Measurements from ENCODE around the gene ADAMTS17. TPM values are rescaled to one million over a fixed set of nuclear protein-coding genes. Genes with fewer than 3 reads are reported as not detected.
A peak's percentile ranks its signal among the peaks of the same experiment; 100 is the strongest.

The ADAMTS17 gene
- total RNA-seq, 4 donors from 2014 or later: 5.0 to 16.2 (median 11.6) TPM

DNA sequence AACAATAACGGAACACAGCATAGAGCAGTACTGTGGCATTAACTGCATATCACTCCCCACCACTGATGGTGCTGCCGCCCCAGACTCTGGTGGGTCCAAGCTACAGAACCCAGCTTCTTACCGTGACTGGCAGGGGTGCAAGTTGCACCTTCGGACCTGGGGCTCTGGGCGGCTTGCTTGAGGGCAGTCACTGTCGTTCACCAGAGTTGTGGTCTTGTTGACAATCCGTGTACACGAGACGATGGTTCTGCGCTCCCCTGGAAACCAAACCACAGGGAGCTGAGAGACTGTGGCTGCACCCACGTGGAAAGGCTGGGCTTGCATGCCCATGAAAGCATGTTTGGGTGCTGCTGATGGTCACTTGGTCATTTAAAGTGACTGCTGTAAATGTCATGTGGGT is 293.0 kb downstream of the ADAMTS17 start:
- intact Hi-C loops (cut with DNase I; ENCODE audit: low total_unique reads): no loop called here
- no peaks in the 10 kb centered on the region for H3K9me3 ChIP-seq
- in situ Hi-C loops (cut with MboI; ENCODE audit: low sequenced_read_pairs in 4 of 4): no loop called here
- TF ChIP-seq, protein P1, sequence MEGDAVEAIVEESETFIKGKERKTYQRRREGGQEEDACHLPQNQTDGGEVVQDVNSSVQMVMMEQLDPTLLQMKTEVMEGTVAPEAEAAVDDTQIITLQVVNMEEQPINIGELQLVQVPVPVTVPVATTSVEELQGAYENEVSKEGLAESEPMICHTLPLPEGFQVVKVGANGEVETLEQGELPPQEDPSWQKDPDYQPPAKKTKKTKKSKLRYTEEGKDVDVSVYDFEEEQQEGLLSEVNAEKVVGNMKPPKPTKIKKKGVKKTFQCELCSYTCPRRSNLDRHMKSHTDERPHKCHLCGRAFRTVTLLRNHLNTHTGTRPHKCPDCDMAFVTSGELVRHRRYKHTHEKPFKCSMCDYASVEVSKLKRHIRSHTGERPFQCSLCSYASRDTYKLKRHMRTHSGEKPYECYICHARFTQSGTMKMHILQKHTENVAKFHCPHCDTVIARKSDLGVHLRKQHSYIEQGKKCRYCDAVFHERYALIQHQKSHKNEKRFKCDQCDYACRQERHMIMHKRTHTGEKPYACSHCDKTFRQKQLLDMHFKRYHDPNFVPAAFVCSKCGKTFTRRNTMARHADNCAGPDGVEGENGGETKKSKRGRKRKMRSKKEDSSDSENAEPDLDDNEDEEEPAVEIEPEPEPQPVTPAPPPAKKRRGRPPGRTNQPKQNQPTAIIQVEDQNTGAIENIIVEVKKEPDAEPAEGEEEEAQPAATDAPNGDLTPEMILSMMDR (IDR thresholded peaks at IDR 0.05 in 4 of 5, conservative IDR thresholded peaks at IDR 0.05 in 1 of 5): no peak
- no peak for TF ChIP-seq POLR2A (IDR thresholded peaks at IDR 0.05)
- no peaks in the 10 kb centered on the region for H3K27me3 ChIP-seq
- no peak for DNase-seq
- no peaks in the 10 kb centered on the region for H3K36me3 ChIP-seq
- no peak overlapping the region for H3K4me3 ChIP-seq
- no peak for ATAC-seq
- H3K27ac ChIP-seq: no peak overlapping the region
- H3K4me1 ChIP-seq: peaks cover 5 to 6% of the 10 kb centered on the region in 2 donors

DNA sequence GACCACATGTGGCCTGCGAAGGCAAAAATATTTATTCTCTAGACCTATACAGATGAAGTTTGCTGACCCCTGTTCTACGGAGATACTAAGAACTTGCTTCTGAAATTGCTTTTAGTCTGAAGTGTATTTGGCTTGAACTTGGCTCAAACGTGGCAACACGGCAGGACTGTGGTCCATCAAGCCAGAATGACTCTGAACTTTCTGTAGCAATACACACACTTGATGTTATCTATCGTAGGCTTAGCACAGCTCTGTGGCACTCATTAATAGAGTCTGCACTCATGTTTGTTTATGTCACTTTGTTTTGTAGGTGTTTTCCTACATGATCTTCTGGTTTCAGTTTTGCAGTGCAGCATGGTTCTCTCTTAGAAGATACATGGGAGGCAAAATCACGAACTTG is 298.1 kb downstream of the ADAMTS17 start:
- Histone ChIP-seq H3K4me3 (peak overlapping the region in 3 of 4 donors; percentile 16 to 30 (median 19)), H3K27ac (peak overlapping the region; percentile 48 to 87 (median 74)), H3K9me3 (no peaks in the 10 kb centered on the region), H3K4me1 (peaks cover 21 to 23% of the 10 kb centered on the region in 2 donors), H3K27me3 (no peaks in the 10 kb centered on the region), H3K36me3 (no peaks in the 10 kb centered on the region)
- DNase-seq: no peak
- intact Hi-C loops (cut with DNase I; ENCODE audit: low total_unique reads): no loop called here
- TF ChIP-seq, protein P1 (IDR thresholded peaks at IDR 0.05 in 4 of 5, conservative IDR thresholded peaks at IDR 0.05 in 1 of 5): no peak
- TF ChIP-seq POLR2A (IDR thresholded peaks at IDR 0.05): no peak
- in situ Hi-C loops (cut with MboI; ENCODE audit: low sequenced_read_pairs in 4 of 4): no loop called here
- ATAC-seq: peak; percentile 31 to 63

DNA sequence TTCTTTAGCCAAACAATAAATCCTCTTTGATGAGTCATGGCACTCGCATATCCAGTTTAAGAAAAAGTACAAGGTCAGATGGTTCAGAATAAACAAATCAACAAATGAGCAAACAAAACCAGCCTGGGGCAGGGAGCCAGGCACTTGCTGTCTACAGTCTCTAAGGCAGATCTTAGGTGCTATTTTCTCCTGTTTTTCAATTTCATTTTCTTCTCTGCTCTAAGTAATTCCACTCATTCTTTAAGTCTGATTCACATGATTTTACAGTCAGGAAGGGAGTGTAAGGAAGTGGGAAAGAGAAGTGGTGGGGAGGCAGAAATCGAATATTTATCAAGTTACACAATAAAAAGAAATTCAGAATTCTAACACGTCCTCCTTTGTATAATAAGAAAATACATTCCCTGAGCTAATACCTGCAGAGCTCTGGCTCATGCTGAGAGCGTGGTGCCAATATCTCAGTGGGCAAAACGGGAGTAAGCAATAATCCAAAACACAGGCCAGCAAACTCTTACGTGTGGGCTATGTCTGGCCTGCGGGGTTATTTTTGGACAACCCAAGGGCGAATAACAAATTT is 298.6 kb downstream of the ADAMTS17 start:
- TF ChIP-seq, protein P1 (IDR thresholded peaks at IDR 0.05 in 4 of 5, conservative IDR thresholded peaks at IDR 0.05 in 1 of 5): no peak
- TF ChIP-seq POLR2A (IDR thresholded peaks at IDR 0.05): peak in 1 of 2 donors; percentile 2
- peak overlapping the region; percentile 48 to 87 (median 74) for H3K27ac ChIP-seq
- H3K36me3 ChIP-seq: no peaks in the 10 kb centered on the region
- intact Hi-C loops (cut with DNase I; ENCODE audit: low total_unique reads): no loop called here
- peaks cover 21 to 23% of the 10 kb centered on the region in 2 donors for H3K4me1 ChIP-seq
- H3K27me3 ChIP-seq: no peaks in the 10 kb centered on the region
- ATAC-seq (peak; percentile 93 to 95), DNase-seq (peak; percentile 65 to 71)
- peak overlapping the region; percentile 16 to 35 (median 24) for H3K4me3 ChIP-seq
- H3K9me3 ChIP-seq: no peaks in the 10 kb centered on the region
- in situ Hi-C loops (cut with MboI; ENCODE audit: low sequenced_read_pairs in 4 of 4): no loop called here

DNA sequence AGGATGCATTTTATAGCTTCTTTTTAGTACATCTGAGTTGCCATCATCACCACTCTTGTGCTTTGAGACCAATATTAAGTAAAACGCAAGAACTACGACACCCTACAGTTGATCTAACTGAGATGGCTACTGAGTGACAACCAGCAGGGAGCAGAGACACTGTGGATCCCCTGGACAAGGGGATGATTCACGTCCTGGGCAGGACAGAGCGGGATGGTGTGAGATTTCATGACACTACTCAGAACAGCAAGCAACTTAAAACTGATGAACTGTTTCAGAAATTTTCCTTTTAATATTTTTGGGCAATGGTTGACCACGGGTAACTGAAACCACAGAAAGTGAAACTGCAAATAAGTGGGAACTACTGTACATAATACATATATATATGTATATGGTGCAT is 299.2 kb downstream of the ADAMTS17 start:
- TF ChIP-seq, protein P1 (IDR thresholded peaks at IDR 0.05 in 4 of 5, conservative IDR thresholded peaks at IDR 0.05 in 1 of 5): peak in 1 of 5 experiments; percentile 18
- peak in 1 of 2 donors; percentile 6 for TF ChIP-seq POLR2A (IDR thresholded peaks at IDR 0.05)
- Histone ChIP-seq H3K9me3 (no peaks in the 10 kb centered on the region), H3K27ac (peak overlapping the region; percentile 48 to 87 (median 74)), H3K36me3 (no peaks in the 10 kb centered on the region), H3K27me3 (no peaks in the 10 kb centered on the region), H3K4me1 (peaks cover 21 to 23% of the 10 kb centered on the region in 2 donors), H3K4me3 (peak overlapping the region; percentile 16 to 35 (median 24))
- ATAC-seq (peak; percentile 93 to 95), DNase-seq (peak; percentile 64 to 69)
- intact Hi-C loops (cut with DNase I; ENCODE audit: low total_unique reads) (no loop called here), in situ Hi-C loops (cut with MboI; ENCODE audit: low sequenced_read_pairs in 4 of 4) (no loop called here)
